HFF-Myc (cell line): Measurements from ENCODE around the gene CDH13.

Experiments
- DNase-seq: peaks from one replicate; pipeline ENCODE4 v3.0.0-alpha.2; 2011; ENCODE audit warnings: low read depth; ENCODE audit errors: extremely low read depth
- H3K4me3 ChIP-seq: replicated peaks from 2 replicates; pipeline ENCODE4 v1.5.1; 2011; ENCODE audit warnings: low read depth, mild to moderate bottlenecking, control low read depth, low read length
- TF ChIP-seq, protein P1 (sequence below): IDR thresholded peaks from 2 replicates; pipeline ENCODE4 v1.5.1; 2012; ENCODE audit warnings: mild to moderate bottlenecking, low read depth, low read length, control low read depth; ENCODE audit errors: missing control alignments

CDH13 gene

DNA sequence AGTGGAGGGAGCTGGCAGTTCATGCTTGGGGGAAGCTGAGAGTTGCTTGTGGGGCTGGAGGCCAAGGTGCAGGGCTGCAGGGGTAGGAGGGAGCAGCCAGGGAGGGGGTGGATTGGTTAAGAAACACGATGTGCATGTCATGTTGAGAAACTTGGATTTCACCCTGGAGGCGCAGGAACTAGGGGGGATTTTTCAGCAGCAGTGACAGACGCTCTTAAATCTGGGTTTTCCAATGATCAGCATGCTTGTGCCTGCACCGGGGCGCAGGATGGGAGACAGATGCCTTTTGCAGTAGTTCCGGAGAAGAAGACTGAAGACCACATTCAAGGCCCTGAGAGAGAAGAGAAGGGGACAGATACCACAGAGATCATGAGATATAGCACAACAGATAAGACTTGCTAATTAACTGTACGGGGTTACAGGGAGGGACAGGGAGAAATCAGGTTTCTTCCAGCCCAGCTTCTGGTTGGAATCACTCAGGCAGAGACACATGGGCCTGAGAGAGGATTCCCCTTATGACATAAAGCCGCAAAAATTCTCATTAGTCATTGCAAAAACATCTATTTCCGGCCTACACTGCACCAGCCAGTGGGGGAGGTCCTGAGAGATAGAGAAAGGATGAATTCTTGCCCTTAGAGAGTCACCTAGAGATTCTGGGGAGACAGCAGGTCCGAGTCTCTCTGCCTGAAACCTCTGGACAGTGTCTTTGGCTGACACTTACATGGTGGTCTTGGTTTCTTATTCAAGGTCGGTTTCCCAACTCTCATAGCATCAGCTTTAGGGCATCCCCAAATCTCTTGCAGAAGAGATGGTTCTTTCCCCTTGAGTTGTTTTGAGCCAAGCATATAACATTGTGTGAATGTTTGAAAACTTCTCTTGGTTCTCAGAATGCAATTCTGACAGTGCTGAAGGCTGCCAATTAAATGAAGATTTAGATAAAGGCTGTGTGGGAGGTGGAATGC lies 27.1 kb downstream of the CDH13 start:
- TF ChIP-seq, protein P1, sequence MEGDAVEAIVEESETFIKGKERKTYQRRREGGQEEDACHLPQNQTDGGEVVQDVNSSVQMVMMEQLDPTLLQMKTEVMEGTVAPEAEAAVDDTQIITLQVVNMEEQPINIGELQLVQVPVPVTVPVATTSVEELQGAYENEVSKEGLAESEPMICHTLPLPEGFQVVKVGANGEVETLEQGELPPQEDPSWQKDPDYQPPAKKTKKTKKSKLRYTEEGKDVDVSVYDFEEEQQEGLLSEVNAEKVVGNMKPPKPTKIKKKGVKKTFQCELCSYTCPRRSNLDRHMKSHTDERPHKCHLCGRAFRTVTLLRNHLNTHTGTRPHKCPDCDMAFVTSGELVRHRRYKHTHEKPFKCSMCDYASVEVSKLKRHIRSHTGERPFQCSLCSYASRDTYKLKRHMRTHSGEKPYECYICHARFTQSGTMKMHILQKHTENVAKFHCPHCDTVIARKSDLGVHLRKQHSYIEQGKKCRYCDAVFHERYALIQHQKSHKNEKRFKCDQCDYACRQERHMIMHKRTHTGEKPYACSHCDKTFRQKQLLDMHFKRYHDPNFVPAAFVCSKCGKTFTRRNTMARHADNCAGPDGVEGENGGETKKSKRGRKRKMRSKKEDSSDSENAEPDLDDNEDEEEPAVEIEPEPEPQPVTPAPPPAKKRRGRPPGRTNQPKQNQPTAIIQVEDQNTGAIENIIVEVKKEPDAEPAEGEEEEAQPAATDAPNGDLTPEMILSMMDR, result no peak
- DNase-seq, result peak; percentile 97
- H3K4me3 ChIP-seq, result peak overlapping the region; percentile 19

DNA sequence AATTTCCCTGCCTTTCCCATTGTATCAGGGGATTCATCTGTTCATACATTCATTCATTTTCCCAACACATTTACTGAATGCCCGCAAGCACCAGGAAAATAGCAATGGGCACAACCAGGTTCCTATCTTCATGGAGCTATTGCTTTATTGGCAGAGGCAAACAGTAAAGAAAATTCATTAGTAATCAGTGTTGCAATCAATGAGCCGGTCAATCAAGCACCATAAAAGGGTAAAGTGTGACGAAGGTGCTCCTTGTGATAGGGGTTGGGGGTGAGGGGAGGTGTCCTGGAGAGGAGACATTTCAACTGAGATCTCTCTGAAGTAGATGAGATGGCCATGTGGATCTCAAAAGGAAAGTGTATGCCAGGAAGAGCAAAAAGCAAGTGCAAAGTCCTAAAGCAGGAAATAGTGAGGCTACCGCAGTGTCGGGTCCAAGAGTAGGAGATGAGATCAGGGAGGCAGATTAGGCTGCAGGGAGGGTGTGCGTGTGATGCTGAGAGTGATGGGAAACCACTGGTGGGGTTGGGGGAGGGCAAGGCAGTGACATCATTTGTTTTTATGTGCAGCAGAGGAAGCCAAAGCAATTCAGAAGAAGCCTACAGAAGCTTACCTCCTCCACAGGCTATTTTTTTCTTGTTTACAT lies 28.4 kb downstream of the CDH13 start:
- TF ChIP-seq, protein P1, result no peak
- no peak overlapping the region for H3K4me3 ChIP-seq
- DNase-seq, result peak; percentile 91

DNA sequence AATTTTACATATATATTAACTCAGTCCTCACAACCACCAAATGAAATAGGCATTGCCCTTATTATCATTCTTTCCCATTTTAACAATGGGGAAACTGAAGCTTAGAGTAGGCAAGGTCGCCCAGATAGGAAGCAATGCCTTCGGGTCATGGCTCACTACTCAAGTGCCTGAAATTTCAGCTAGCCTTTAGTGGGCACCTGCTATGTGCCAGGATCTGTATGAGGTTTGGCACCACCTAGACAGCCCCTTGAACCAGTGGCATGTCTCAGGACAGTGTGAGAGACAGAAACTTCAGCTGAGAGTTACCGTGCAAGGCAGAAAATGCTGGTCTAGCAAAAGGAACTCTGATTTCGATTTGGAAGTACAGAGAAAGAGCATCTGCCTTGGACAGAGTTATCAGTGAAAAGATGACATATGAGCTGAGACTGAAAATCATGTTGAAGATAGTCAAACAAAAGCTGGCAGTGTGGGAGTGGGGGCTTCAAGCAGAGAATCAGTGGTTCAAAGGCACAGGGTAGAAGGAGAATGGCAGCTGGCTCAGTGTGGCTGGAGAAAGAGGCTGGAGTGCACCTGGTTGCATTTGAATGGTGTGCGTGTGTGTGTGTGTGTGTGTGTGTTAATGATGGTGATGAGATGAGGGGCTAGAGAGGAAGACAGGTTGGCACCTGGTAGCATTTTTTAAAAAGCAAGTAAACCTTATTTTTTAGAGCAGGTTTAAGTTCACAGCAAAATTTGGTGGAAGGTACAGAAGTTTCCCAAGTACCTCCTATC lies 29.1 kb downstream of the CDH13 start:
- no peak for DNase-seq
- TF ChIP-seq, protein P1, result no peak
- H3K4me3 ChIP-seq, result no peak overlapping the region

DNA sequence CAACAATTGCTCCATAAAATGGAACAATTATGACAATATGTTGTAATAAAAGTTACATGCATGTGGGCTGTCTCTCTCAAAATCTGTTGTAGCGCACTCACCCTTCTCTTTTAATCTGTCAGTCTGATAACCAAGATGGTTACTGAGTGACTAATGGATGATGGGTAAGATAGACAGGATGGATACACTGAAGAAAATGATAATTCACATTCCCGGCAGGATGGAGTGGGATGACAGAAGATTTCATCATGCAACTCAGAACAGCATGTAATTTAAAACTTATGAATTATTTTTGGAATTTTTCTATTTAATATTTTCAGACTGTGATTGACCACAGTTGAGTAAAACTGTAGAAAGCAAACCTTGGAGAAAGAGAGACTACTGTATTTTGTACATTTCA lies 30.5 kb downstream of the CDH13 start:
- DNase-seq, result no peak

DNA sequence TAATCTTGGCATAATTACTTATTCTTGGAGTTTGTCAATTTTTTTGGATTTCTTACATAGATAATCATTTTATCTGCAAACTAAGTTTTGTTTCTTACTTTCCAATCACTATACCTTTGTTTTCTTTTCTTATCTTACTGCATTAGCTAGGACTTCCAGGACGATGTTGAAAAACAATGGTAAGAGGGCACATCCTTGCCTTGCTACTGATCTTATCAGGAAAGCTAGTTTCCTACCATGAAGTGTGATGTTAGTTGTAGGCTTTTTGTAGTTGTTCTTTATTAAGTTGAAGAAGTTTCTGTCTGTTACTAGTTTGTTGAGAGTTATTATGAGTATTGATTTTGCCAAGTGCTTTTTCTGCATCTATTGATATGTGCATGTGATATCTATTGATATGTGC lies 31.0 kb downstream of the CDH13 start:
- H3K4me3 ChIP-seq, result no peak overlapping the region
- TF ChIP-seq, protein P1, result no peak
- DNase-seq, result no peak

More for the DNA sequence above, 30.5 kb downstream of the CDH13 start:
- no peak overlapping the region for H3K4me3 ChIP-seq
- TF ChIP-seq, protein P1, result no peak

DNA sequence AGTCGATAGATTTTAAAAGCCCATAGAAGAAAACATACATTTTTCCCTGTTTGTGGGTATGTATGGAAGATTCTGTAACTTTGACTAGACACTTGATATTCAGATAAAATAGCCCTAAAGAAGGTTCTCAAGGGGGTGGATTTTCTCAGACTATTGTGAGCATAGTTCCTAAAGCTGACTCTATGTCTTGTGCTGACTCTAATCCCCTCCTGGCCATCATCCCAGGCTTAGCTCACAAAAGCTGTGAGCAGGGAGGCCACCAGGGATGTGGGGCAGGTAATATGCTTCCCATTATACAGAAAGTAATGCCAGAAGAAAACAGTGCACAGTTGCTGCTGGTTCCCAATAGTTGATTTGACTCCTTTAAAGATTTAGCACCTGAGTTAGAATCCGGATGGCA lies 32.0 kb downstream of the CDH13 start:
- H3K4me3 ChIP-seq, result no peak overlapping the region
- DNase-seq, result no peak

More for the DNA sequence above, 32.0 kb downstream of the CDH13 start:
- TF ChIP-seq, protein P1, result no peak
